ENCODE results near the gene TTC7B.

Gene TTC7B

GRCh38 chr14:90604356-90604755 is 211.9 kb downstream of the TTC7B start:
- no peak for TF ChIP-seq POLR2AphosphoS5 (IDR thresholded peaks at IDR 0.05; ENCODE audit: low read depth, low read length)

DNA sequence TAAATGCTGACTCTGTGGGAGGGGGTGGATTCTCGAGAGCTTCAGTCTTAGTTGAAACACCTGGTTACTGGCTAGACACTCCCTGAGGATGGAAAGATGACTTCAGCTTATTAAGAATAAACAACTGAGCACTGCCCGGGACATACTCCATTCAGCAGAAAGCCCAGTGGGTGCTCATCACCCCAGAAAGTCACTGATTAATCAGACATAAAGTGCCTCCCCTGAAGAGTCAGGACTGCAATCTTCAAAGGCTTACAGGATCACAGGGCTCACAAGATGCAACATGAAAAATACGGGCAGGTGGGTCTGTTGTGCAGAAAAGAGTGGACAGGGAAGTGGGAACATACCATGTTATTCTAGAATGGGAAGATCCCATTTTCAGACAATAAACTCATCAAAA is 212.4 kb downstream of the TTC7B start:
- no peak for TF ChIP-seq FOXP2 (optimal IDR thresholded peaks at IDR 0.05; ENCODE audit: borderline replicate concordance, extremely low read depth, extremely low read length, insufficient read depth)
- TF ChIP-seq SIN3A (IDR thresholded peaks at IDR 0.05; ENCODE audit: borderline replicate concordance, insufficient read depth, low read length), result no peak
- TF ChIP-seq TAF1 (IDR thresholded peaks at IDR 0.05; ENCODE audit: borderline replicate concordance, insufficient read depth, low read length), result no peak

- no peak for TF ChIP-seq FOXP2 (optimal IDR thresholded peaks at IDR 0.05; ENCODE audit: borderline replicate concordance, extremely low read depth, extremely low read length, insufficient read depth)
- no peak for TF ChIP-seq POLR2AphosphoS5 (IDR thresholded peaks at IDR 0.05; ENCODE audit: low read depth, low read length)
- TF ChIP-seq TAF1 (IDR thresholded peaks at IDR 0.05; ENCODE audit: borderline replicate concordance, insufficient read depth, low read length), result no peak
- TF ChIP-seq REST (IDR thresholded peaks at IDR 0.05; ENCODE audit: insufficient read depth in 1 of 2, low read depth in 2 of 2, low read length in 2 of 2), result no peak
- no peak for TF ChIP-seq SIN3A (IDR thresholded peaks at IDR 0.05; ENCODE audit: borderline replicate concordance, insufficient read depth, low read length)
These were observed 212.9 kb downstream of the TTC7B start for GRCh38 chr14:90603336-90603735.

DNA sequence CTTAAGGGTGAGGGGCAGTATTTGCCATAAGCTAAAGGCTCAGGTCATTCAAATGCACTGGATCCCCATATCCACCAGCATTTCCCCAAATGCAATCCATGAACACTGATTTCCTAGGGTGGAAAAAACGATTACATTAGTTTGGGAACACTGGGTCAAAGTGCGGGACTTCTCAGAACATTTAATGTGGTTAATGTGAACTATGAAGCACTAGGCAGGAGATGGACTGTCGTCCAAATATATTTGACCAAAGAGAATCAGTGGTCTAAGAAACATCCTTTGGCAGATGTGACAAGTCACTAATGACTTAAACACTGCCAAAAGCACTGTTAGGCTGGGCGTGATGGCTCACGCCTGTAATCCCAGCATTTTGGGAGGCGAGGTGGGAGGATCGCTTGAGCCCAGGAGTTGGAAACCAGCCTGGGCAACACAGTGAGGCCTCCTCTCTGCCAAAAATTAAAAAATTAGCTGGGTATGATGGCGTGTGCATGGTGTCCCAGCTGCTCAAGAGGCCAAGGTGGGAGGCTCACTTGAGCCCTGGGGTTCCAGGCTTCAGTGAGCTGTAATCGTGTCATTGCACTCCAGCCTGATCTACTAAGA is 214.0 kb downstream of the TTC7B start:
- TF ChIP-seq SIN3A (IDR thresholded peaks at IDR 0.05; ENCODE audit: borderline replicate concordance, insufficient read depth, low read length) (no peak), FOXP2 (optimal IDR thresholded peaks at IDR 0.05; ENCODE audit: borderline replicate concordance, extremely low read depth, extremely low read length, insufficient read depth) (no peak), REST (IDR thresholded peaks at IDR 0.05; ENCODE audit: insufficient read depth in 1 of 2, low read depth in 2 of 2, low read length in 2 of 2) (no peak), POLR2AphosphoS5 (IDR thresholded peaks at IDR 0.05; ENCODE audit: low read depth, low read length) (no peak), TAF1 (IDR thresholded peaks at IDR 0.05; ENCODE audit: borderline replicate concordance, insufficient read depth, low read length) (no peak)

- TF ChIP-seq FOXP2 (optimal IDR thresholded peaks at IDR 0.05; ENCODE audit: borderline replicate concordance, extremely low read depth, extremely low read length, insufficient read depth) (no peak), REST (IDR thresholded peaks at IDR 0.05; ENCODE audit: insufficient read depth in 1 of 2, low read depth in 2 of 2, low read length in 2 of 2) (no peak), SIN3A (IDR thresholded peaks at IDR 0.05; ENCODE audit: borderline replicate concordance, insufficient read depth, low read length) (no peak), TAF1 (IDR thresholded peaks at IDR 0.05; ENCODE audit: borderline replicate concordance, insufficient read depth, low read length) (no peak), POLR2AphosphoS5 (IDR thresholded peaks at IDR 0.05; ENCODE audit: low read depth, low read length) (no peak)
These were observed 214.7 kb downstream of the TTC7B start for GRCh38 chr14:90601563-90601962.

DNA sequence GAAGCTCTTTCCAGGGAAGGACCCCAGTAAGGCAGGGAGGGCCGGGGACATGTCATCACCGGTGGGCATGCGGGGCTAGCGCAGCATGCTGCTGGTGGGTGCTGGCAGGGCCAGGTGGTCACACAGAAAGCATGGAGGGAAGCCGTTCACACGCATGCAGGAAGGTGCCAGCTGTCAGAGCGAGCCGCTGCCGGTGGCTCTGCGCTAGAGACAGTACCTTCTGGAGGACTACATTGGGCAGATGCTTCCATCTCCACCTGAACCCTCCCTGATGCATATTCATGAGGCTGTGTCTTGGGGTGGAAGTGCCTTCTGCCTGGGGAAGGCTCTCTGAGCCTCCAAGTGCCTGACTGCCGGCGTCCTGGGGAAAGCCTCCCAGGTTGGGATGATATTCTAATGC is 215.6 kb downstream of the TTC7B start:
- TF ChIP-seq SIN3A (IDR thresholded peaks at IDR 0.05; ENCODE audit: borderline replicate concordance, insufficient read depth, low read length), result no peak
- TF ChIP-seq TAF1 (IDR thresholded peaks at IDR 0.05; ENCODE audit: borderline replicate concordance, insufficient read depth, low read length), result no peak
- no peak for TF ChIP-seq FOXP2 (optimal IDR thresholded peaks at IDR 0.05; ENCODE audit: borderline replicate concordance, extremely low read depth, extremely low read length, insufficient read depth)
- no peak for TF ChIP-seq POLR2AphosphoS5 (IDR thresholded peaks at IDR 0.05; ENCODE audit: low read depth, low read length)
- no peak for TF ChIP-seq REST (IDR thresholded peaks at IDR 0.05; ENCODE audit: insufficient read depth in 1 of 2, low read depth in 2 of 2, low read length in 2 of 2)
